VCaP (cell line): Measurements from ENCODE around the gene PANK4.
"Not testable (repeated sequence)": the region's sequence is repeated elsewhere in the genome, so short reads cannot be mapped to it uniquely, and the experiment has no call there.

Experiments used
- H3K27ac ChIP-seq: fragments of 450-650 bp; 2 replicates; pipeline ENCODE4 v1.5.1; 2017
- CTCF ChIP-seq: fragments of 450-650 bp; conservative IDR thresholded peaks from 2 replicates; pipeline ENCODE4 v1.5.1; 2017; ENCODE audit warnings: mild to moderate bottlenecking, moderate library complexity

Gene PANK4

GRCh38 chr1:2525920-2526823, at the start of gene PANK4:
Gene PANK4, minus strand, starts transcription at chr1:2526596. Its CDS starts 9 bp downstream, at chr1:2526587.
- TF ChIP-seq CTCF: no peak

GRCh38 chr1:2574350-2574749, 48.0 kb upstream of the PANK4 start:
- no peak for TF ChIP-seq CTCF
- H3K27ac ChIP-seq: no peak overlapping the region

More at GRCh38 chr1:2525920-2526823, at the start of gene PANK4:
- peak within 1 kb of the TSS; percentile 86 for H3K27ac ChIP-seq

GRCh38 chr1:2573250-2573920, 47.0 kb upstream of the PANK4 start:
- TF ChIP-seq CTCF: no peak

GRCh38 chr1:2571348-2571747, 45.0 kb upstream of the PANK4 start:
- no peak for TF ChIP-seq CTCF
- no peak overlapping the region for H3K27ac ChIP-seq

More at GRCh38 chr1:2573250-2573920, 47.0 kb upstream of the PANK4 start:
- no peak overlapping the region for H3K27ac ChIP-seq

GRCh38 chr1:2570332-2570731, 43.9 kb upstream of the PANK4 start:
- H3K27ac ChIP-seq: no peak overlapping the region
- no peak for TF ChIP-seq CTCF

GRCh38 chr1:2569703-2570102, 43.3 kb upstream of the PANK4 start:
- H3K27ac ChIP-seq: not testable (repeated sequence)

- TF ChIP-seq CTCF: no peak
- H3K27ac ChIP-seq: no peak overlapping the region
Observed at GRCh38 chr1:2569060-2569459, 42.7 kb upstream of the PANK4 start.

GRCh38 chr1:2568187-2568816, 41.9 kb upstream of the PANK4 start:
- H3K27ac ChIP-seq: not testable (repeated sequence)
